GM06990 (cell line): Measurements from ENCODE around the gene GRK5.

Source experiments
- DNase-seq: peaks from one replicate; pipeline ENCODE4 v3.0.0-alpha.2; 2011; ENCODE audit not compliant: insufficient read length; ENCODE audit errors: extremely low read depth
- H3K27me3 ChIP-seq: replicated peaks from 2 replicates; pipeline ENCODE4 v1.6.0; 2011; ENCODE audit warnings: low read length; ENCODE audit not compliant: control insufficient read depth, insufficient read depth
- H3K36me3 ChIP-seq: 2 replicates; pipeline ENCODE4 v1.5.1; 2011; ENCODE audit warnings: low read length; ENCODE audit not compliant: control insufficient read depth, insufficient read depth
- H3K4me3 ChIP-seq: replicated peaks from 2 replicates; pipeline ENCODE4 v1.5.1; 2011; ENCODE audit warnings: low read depth, mild to moderate bottlenecking, control low read depth, low read length
- CTCF ChIP-seq: IDR thresholded peaks from 2 replicates; pipeline ENCODE4 v1.5.1; 2011; ENCODE audit warnings: low read length, control low read depth, mild to moderate bottlenecking, inconsistent platforms; ENCODE audit not compliant: insufficient read depth, poor library complexity, severe bottlenecking

The GRK5 gene

GRCh38 chr10:119208553-119208940 lies 1.2 kb downstream of the GRK5 start:
- Histone ChIP-seq H3K36me3 (no peaks in the 10 kb centered on the region; the same call in 1 of the 2 replicates), H3K4me3 (peak overlapping the region; percentile 81), H3K27me3 (no peaks in the 10 kb centered on the region)
- no peak for DNase-seq
- TF ChIP-seq CTCF: no peak

- DNase-seq: peak; percentile 25
- H3K4me3 ChIP-seq: peak overlapping the region; percentile 81
- H3K27me3 ChIP-seq: no peaks in the 10 kb centered on the region
- H3K36me3 ChIP-seq: no peaks in the 10 kb centered on the region; the same call in 1 of the 2 replicates
- peak; percentile 94 for TF ChIP-seq CTCF
Observed at GRCh38 chr10:119209035-119209735, 1.8 kb downstream of the GRK5 start.

- no peaks in the 10 kb centered on the region; the same call in 1 of the 2 replicates for H3K36me3 ChIP-seq
- TF ChIP-seq CTCF: no peak
- no peak for DNase-seq
- H3K4me3 ChIP-seq: peak overlapping the region; percentile 81
- no peaks in the 10 kb centered on the region for H3K27me3 ChIP-seq
Observed at GRCh38 chr10:119209736-119210355, 2.5 kb downstream of the GRK5 start.

GRCh38 chr10:119210633-119211032 lies 3.3 kb downstream of the GRK5 start:
- H3K36me3 ChIP-seq: no peaks in the 10 kb centered on the region; the same call in 1 of the 2 replicates
- no peak for DNase-seq
- H3K27me3 ChIP-seq: no peaks in the 10 kb centered on the region
- H3K4me3 ChIP-seq: no peak overlapping the region
- no peak for TF ChIP-seq CTCF

- H3K36me3 ChIP-seq: no peaks in the 10 kb centered on the region; the same call in 1 of the 2 replicates
- H3K27me3 ChIP-seq: no peaks in the 10 kb centered on the region
- TF ChIP-seq CTCF: no peak
- H3K4me3 ChIP-seq: no peak overlapping the region
- DNase-seq: no peak
Observed at GRCh38 chr10:119211176-119211575, 3.8 kb downstream of the GRK5 start.
